DND-41 (cell line): ENCODE measurements around the gene SLC39A12.

Source experiments
- ATAC-seq: fragments of 200-7000 bp; cut with Tn5 transposase; 3 replicates; pipeline ENCODE4 v1.9.1; 2021; ENCODE audit warnings: low read depth; ENCODE audit not compliant: insufficient read depth
- DNase-seq: peaks from one replicate; pipeline ENCODE4 v3.0.0-alpha.2; 2020
- H2AFZ ChIP-seq: 2 replicates; pipeline ENCODE4 v1.6.0; 2012; ENCODE audit warnings: low read depth, low read length
- H3K27ac ChIP-seq: 2 replicates; pipeline ENCODE4 v1.5.1; 2012; ENCODE audit warnings: low read length, inconsistent platforms
- H3K27me3 ChIP-seq: fragments of 200-600 bp; sonication (generic); 2 replicates; pipeline ENCODE4 v1.6.0; 2012; ENCODE audit warnings: low read length, mild to moderate bottlenecking, inconsistent platforms; ENCODE audit not compliant: insufficient read depth, poor library complexity
- H3K36me3 ChIP-seq: 2 replicates; pipeline ENCODE4 v1.5.1; 2012; ENCODE audit warnings: low read length, inconsistent platforms; ENCODE audit not compliant: insufficient read depth
- H3K4me1 ChIP-seq: 2 replicates; pipeline ENCODE4 v1.5.1; 2012; ENCODE audit warnings: mild to moderate bottlenecking, low read length; ENCODE audit not compliant: insufficient read depth
- H3K4me2 ChIP-seq: 2 replicates; pipeline ENCODE4 v1.6.0; 2012; ENCODE audit warnings: mild to moderate bottlenecking, moderate library complexity, low read length, inconsistent platforms; ENCODE audit not compliant: insufficient read depth
- H3K4me3 ChIP-seq, 2 experiments: fragments of 200-600 bp in 1 of 2; shearing (Covaris generic) in 1 of 2; 2 replicates each; pipeline ENCODE4 v1.5.1; 2012 to 2016; ENCODE audit warnings: inconsistent platforms in 2 of 2, low read length in 2 of 2, mild to moderate bottlenecking in 2 of 2, low read depth in 1 of 2, moderate library complexity in 1 of 2
- H3K79me2 ChIP-seq: 2 replicates; pipeline ENCODE4 v1.6.0; 2012; ENCODE audit warnings: low read length, inconsistent platforms; ENCODE audit not compliant: insufficient read depth
- H3K9ac ChIP-seq: 2 replicates; pipeline ENCODE4 v1.6.0; 2012; ENCODE audit warnings: low read depth, mild to moderate bottlenecking, inconsistent platforms, low read length, moderate library complexity
- H3K9me3 ChIP-seq: 2 replicates; pipeline ENCODE4 v1.5.1; 2012; ENCODE audit warnings: low read length, moderate library complexity, mild to moderate bottlenecking, inconsistent platforms; ENCODE audit not compliant: insufficient read depth, severe bottlenecking
- H4K20me1 ChIP-seq: 2 replicates; pipeline ENCODE4 v1.6.0; 2012; ENCODE audit warnings: low read length; ENCODE audit not compliant: insufficient read depth
- EZH2 ChIP-seq: IDR thresholded peaks from 3 replicates; pipeline ENCODE4 v1.6.1; 2012; ENCODE audit warnings: borderline replicate concordance, low read depth, mild to moderate bottlenecking, moderate library complexity, low read length, inconsistent platforms; ENCODE audit not compliant: severe bottlenecking
- TF ChIP-seq, protein P1 (sequence below): IDR thresholded peaks from 2 replicates; pipeline ENCODE4 v1.5.1; 2012; ENCODE audit warnings: borderline replicate concordance, low read length, moderate library complexity, mild to moderate bottlenecking; ENCODE audit not compliant: poor library complexity, severe bottlenecking; ENCODE audit errors: extremely low read depth

The SLC39A12 gene

DNA sequence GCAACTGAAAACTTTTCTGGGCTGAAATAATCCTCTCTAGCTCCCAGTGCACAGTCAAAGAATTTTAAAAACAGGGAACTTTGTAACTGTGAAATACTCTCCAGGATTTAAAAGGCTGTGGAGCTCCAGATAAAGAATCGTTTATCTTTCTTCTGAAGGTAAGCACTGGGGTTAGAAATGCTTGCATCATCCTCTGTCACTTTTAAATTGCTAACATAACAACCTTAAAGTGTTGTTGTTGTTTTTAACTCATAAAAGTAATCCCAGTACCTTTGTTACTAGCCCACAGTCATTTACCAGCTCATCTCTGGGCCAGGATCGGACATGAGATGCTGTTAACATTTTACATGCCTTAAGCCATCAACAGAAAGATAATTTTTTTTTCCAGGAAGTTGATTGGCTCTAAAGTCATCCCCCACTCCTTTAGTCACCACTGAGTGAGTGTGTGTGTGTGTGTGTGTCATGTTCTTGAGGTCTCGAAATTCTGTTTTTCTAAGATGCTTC lies at the start of gene SLC39A12:
Gene SLC39A12, plus strand, starts transcription at position 51 of the 504 bp plus-strand sequence. CDS start 1,359 bp downstream, outside the sequence.
- H3K9ac ChIP-seq, result no peak within 1 kb of the TSS
- no peaks in the 10 kb centered on the region for H4K20me1 ChIP-seq
- H3K27ac ChIP-seq, result no peak within 1 kb of the TSS
- H3K4me1 ChIP-seq, result no peaks in the 10 kb centered on the region
- no peaks in the 10 kb centered on the region for H3K79me2 ChIP-seq
- no peak within 1 kb of the TSS for H3K4me2 ChIP-seq
- H3K27me3 ChIP-seq, result no peaks in the 10 kb centered on the region
- no peak within 1 kb of the TSS for H2AFZ ChIP-seq
- TF ChIP-seq, protein P1, sequence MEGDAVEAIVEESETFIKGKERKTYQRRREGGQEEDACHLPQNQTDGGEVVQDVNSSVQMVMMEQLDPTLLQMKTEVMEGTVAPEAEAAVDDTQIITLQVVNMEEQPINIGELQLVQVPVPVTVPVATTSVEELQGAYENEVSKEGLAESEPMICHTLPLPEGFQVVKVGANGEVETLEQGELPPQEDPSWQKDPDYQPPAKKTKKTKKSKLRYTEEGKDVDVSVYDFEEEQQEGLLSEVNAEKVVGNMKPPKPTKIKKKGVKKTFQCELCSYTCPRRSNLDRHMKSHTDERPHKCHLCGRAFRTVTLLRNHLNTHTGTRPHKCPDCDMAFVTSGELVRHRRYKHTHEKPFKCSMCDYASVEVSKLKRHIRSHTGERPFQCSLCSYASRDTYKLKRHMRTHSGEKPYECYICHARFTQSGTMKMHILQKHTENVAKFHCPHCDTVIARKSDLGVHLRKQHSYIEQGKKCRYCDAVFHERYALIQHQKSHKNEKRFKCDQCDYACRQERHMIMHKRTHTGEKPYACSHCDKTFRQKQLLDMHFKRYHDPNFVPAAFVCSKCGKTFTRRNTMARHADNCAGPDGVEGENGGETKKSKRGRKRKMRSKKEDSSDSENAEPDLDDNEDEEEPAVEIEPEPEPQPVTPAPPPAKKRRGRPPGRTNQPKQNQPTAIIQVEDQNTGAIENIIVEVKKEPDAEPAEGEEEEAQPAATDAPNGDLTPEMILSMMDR, result no peak
- TF ChIP-seq EZH2, result no peak
- H3K36me3 ChIP-seq, result no peaks in the 10 kb centered on the region
- H3K9me3 ChIP-seq, result no peaks in the 10 kb centered on the region
- ATAC-seq (no peak), DNase-seq (no peak)
- no peak within 1 kb of the TSS for H3K4me3 ChIP-seq

DNA sequence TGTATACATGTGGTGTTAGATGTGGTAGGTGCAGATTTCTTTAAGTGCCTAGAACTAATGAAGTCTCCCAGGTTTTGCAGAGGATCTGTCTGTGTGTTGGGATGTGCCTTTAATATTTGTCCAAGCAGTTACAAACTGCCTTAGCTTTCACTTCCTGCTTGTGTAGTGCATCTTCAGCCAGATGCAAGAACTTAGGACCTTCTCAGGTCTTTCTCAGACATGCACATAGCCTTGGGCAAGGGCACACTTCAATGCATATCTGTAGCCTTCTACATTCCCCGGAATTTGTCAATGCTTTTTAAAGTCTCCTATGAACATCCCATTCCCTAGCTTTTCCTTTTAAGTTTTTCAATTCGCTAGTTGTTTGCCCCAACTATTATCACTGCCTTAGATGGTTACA lies 47.2 kb upstream of the SLC39A12 start:
- no peaks in the 10 kb centered on the region for H4K20me1 ChIP-seq
- no peaks in the 10 kb centered on the region for H3K4me1 ChIP-seq
- H3K4me3 ChIP-seq, result no peak overlapping the region
- 0 out of 2 replicates have a peak overlapping the region, but pooled peaks have one; percentile 0 for H2AFZ ChIP-seq
- H3K36me3 ChIP-seq, result no peaks in the 10 kb centered on the region
- H3K27ac ChIP-seq, result no peak overlapping the region
- TF ChIP-seq EZH2, result no peak
- TF ChIP-seq, protein P1, result no peak
- H3K9me3 ChIP-seq, result no peaks in the 10 kb centered on the region
- peaks cover 3% of the 10 kb centered on the region for H3K27me3 ChIP-seq
- H3K79me2 ChIP-seq, result no peaks in the 10 kb centered on the region
- H3K9ac ChIP-seq, result no peak overlapping the region
- DNase-seq (no peak), ATAC-seq (no peak)
- no peak overlapping the region for H3K4me2 ChIP-seq

DNA sequence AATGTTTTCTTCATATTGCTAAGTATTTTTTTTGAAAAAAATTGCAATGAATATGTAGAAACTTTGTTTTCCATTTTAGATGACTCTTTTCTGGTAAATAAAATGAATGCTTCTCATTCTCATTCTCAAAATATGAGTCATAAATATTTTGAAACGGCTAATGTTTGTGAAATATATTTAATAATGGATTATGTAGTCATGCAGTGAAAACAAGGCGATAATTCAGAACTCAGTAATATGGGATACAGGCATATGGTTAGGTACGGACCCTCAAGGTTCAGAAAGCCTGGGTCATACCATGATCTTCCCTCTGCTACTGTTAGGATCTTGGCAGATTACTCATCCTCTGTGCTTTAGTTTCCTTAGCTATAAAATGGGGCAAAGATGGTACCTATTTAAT lies 46.2 kb upstream of the SLC39A12 start:
- Histone ChIP-seq H3K4me2 (no peak overlapping the region), H3K79me2 (no peaks in the 10 kb centered on the region), H3K4me3 (no peak overlapping the region), H2AFZ (no peak overlapping the region), H3K9ac (no peak overlapping the region), H4K20me1 (no peaks in the 10 kb centered on the region), H3K27me3 (peaks cover 3% of the 10 kb centered on the region), H3K27ac (no peak overlapping the region), H3K4me1 (no peaks in the 10 kb centered on the region), H3K9me3 (no peaks in the 10 kb centered on the region), H3K36me3 (no peaks in the 10 kb centered on the region)
- DNase-seq, result no peak
- ATAC-seq, result no peak
- TF ChIP-seq, protein P1, result no peak
- TF ChIP-seq EZH2, result no peak

DNA sequence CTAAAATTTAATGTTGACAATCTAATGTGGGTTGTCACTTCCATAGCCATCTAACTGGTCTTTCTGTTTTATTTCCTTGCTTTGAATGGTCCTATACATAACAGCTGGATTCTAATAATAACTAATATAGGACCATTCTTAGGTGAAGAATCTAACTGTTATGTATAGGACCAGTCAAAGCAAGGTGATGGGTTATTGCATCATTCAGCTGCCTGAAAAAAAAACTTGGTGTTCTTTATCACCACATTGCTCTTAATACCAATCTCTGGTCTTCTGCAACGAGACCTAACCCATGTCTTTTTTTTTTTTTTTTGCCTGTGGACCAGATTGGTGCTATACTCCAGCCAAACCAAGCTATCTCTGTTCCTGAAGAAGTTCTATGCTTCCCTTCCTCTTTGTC lies 45.7 kb upstream of the SLC39A12 start:
- no peaks in the 10 kb centered on the region for H3K36me3 ChIP-seq
- H3K9me3 ChIP-seq, result no peaks in the 10 kb centered on the region
- H3K27me3 ChIP-seq, result peaks cover 3% of the 10 kb centered on the region
- DNase-seq, result no peak
- no peaks in the 10 kb centered on the region for H4K20me1 ChIP-seq
- ATAC-seq, result no peak
- no peaks in the 10 kb centered on the region for H3K4me1 ChIP-seq
- H3K79me2 ChIP-seq, result no peaks in the 10 kb centered on the region
- H3K4me2 ChIP-seq, result no peak overlapping the region
- H3K4me3 ChIP-seq, result no peak overlapping the region
- no peak overlapping the region for H3K9ac ChIP-seq
- H2AFZ ChIP-seq, result no peak overlapping the region
- H3K27ac ChIP-seq, result no peak overlapping the region
- TF ChIP-seq, protein P1, result no peak
- TF ChIP-seq EZH2, result no peak
